Measurements from ENCODE around the gene KLHL13. TPM values are rescaled to one million over a fixed set of nuclear protein-coding genes. Genes with fewer than 3 reads are reported as not detected.

The KLHL13 gene
- total RNA-seq, 2 experiments from 2014 or later, result 0.19 to 0.36 TPM

DNA sequence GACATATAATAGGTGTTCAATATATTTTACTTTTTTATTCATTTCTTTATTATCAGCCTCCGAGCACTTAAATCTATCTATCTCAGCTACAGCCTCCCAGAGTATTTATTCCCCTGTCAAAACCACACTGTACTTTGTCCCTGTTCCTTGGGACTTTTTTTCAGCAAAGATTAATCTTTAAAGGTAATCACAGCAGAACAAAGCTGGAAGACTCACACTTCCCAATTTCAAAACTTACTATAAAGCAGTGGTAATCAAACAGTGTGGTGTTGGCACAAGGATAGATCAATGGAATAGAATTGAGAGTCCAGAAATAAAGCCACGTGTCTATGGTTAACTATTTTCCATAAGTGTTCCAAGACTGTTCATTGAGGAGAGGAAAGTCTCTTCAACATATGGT lies 59.7 kb downstream of the KLHL13 start:
- no peaks in the 10 kb centered on the region for H3K27me3 ChIP-seq (ENCODE audit: control insufficient read depth in 1 of 2, insufficient read depth in 2 of 2, low read length in 2 of 2)
- Mint-ChIP-seq H3K9me3 (no peaks in the 10 kb centered on the region), H3K27me3 (no peaks in the 10 kb centered on the region), H3K36me3 (ENCODE audit: low read depth) (no peaks in the 10 kb centered on the region), H3K4me3 (no peak overlapping the region), H3K4me1 (ENCODE audit: low read depth) (no peaks in the 10 kb centered on the region), H3K27ac (no peak overlapping the region)
- H3K36me3 ChIP-seq (ENCODE audit: insufficient read depth, low read length), result no peaks in the 10 kb centered on the region
- CTCF ChIA-PET, result no interaction called here
- H3K4me1 ChIP-seq (ENCODE audit: insufficient read depth, low read length), result no peaks in the 10 kb centered on the region
- POLR2A ChIA-PET, result no interaction called here
- TF ChIP-seq CTCF (IDR thresholded peaks at IDR 0.05), result no peak
- H3K4me3 ChIP-seq (ENCODE audit: low read length), result no peak overlapping the region
- DNase-seq, result no peak
- intact Hi-C loops (cut with DNase I, micrococcal nuclease), result loop anchor here in 1 of 2 experiments (5.0 kb wide), 1 partner anchor 505 kb away; no protein-coding TSS in a partner anchor
- ATAC-seq (ENCODE audit: poor library complexity), result no peak
- H3K27ac ChIP-seq (ENCODE audit: low read depth in 1 of 2, low read length in 2 of 2), result no peak overlapping the region
- H3K9me3 ChIP-seq (ENCODE audit: control insufficient read depth in 1 of 2, insufficient read depth in 1 of 2, low read length in 2 of 2), result peaks cover 0 to 5% of the 10 kb centered on the region in 2 experiments

DNA sequence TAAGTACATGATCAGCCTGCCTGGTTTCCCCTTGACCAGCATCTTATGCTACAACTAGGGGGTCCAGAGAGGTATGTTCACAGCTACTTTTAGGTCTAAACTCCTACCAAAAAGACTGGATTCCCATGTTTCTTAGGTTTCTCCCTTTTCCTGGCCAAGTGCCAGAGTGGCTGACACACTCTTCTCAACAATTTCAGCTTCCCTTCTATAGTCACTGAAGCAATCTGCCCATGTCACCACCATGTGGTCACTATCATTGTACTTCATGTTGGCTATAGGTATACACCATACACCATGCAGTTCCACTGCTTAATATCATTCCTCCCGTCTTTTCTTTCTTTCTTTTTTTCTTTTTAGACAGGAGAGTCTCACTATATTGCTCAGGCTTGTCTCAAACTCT lies 66.9 kb downstream of the KLHL13 start:
- Histone ChIP-seq H3K27me3 (ENCODE audit: control insufficient read depth in 1 of 2, insufficient read depth in 2 of 2, low read length in 2 of 2) (no peaks in the 10 kb centered on the region), H3K9me3 (ENCODE audit: control insufficient read depth in 1 of 2, insufficient read depth in 1 of 2, low read length in 2 of 2) (no peaks in the 10 kb centered on the region), H3K4me1 (ENCODE audit: insufficient read depth, low read length) (no peaks in the 10 kb centered on the region), H3K36me3 (ENCODE audit: insufficient read depth, low read length) (no peaks in the 10 kb centered on the region), H3K4me3 (ENCODE audit: low read length) (no peak overlapping the region), H3K27ac (ENCODE audit: low read depth in 1 of 2, low read length in 2 of 2) (no peak overlapping the region)
- H3K9me3 Mint-ChIP-seq, result no peaks in the 10 kb centered on the region
- POLR2A ChIA-PET, result no interaction called here
- TF ChIP-seq CTCF (IDR thresholded peaks at IDR 0.05), result no peak
- CTCF ChIA-PET, result no interaction called here
- no peaks in the 10 kb centered on the region for H3K27me3 Mint-ChIP-seq
- no peak overlapping the region for H3K4me3 Mint-ChIP-seq
- no peaks in the 10 kb centered on the region for H3K4me1 Mint-ChIP-seq (ENCODE audit: low read depth)
- no peak for ATAC-seq (ENCODE audit: poor library complexity)
- DNase-seq, result no peak
- intact Hi-C loops (cut with DNase I, micrococcal nuclease), result no loop called here
- H3K27ac Mint-ChIP-seq, result no peak overlapping the region
- H3K36me3 Mint-ChIP-seq (ENCODE audit: low read depth), result no peaks in the 10 kb centered on the region

- ATAC-seq (ENCODE audit: poor library complexity) (no peak), DNase-seq (no peak)
- Histone ChIP-seq H3K4me3 (ENCODE audit: low read length) (no peak overlapping the region), H3K27ac (ENCODE audit: low read depth in 1 of 2, low read length in 2 of 2) (no peak overlapping the region), H3K4me1 (ENCODE audit: insufficient read depth, low read length) (no peaks in the 10 kb centered on the region), H3K9me3 (ENCODE audit: control insufficient read depth in 1 of 2, insufficient read depth in 1 of 2, low read length in 2 of 2) (no peaks in the 10 kb centered on the region), H3K36me3 (ENCODE audit: insufficient read depth, low read length) (no peaks in the 10 kb centered on the region), H3K27me3 (ENCODE audit: control insufficient read depth in 1 of 2, insufficient read depth in 2 of 2, low read length in 2 of 2) (no peaks in the 10 kb centered on the region)
- no peak overlapping the region for H3K4me3 Mint-ChIP-seq
- no peak overlapping the region for H3K27ac Mint-ChIP-seq
- no peaks in the 10 kb centered on the region for H3K27me3 Mint-ChIP-seq
- CTCF ChIA-PET, result no interaction called here
- H3K36me3 Mint-ChIP-seq (ENCODE audit: low read depth), result no peaks in the 10 kb centered on the region
- POLR2A ChIA-PET, result no interaction called here
- H3K9me3 Mint-ChIP-seq, result peaks cover 7% of the 10 kb centered on the region
- H3K4me1 Mint-ChIP-seq (ENCODE audit: low read depth), result no peaks in the 10 kb centered on the region
- no peak for TF ChIP-seq CTCF (IDR thresholded peaks at IDR 0.05)
- intact Hi-C loops (cut with DNase I, micrococcal nuclease), result no loop called here
Measured at GRCh38 chrX:118047446-118048186, 69.0 kb downstream of the KLHL13 start.

All from CD4-positive, alpha-beta T cell (primary cell).